ENCODE measurements around the gene BAZ2B. TPM values are rescaled to one million over a fixed set of nuclear protein-coding genes. Genes with fewer than 3 reads are reported as not detected.

Gene BAZ2B
- total RNA-seq, 1 experiment from 2014 or later = 54.9 TPM

- H2BK120ac ChIP-seq (ENCODE audit: low read depth, low read length, poor library complexity, severe bottlenecking) = no peak overlapping the region
- H4K20me1 ChIP-seq (ENCODE audit: control insufficient read depth, insufficient read depth, insufficient read length) = no peaks in the 10 kb centered on the region
- no peak overlapping the region for H4K8ac ChIP-seq (replicated peaks; ENCODE audit: insufficient read length, low read depth, low read length)
- H3K27ac ChIP-seq (ENCODE audit: insufficient read length, low read depth, low read length) = no peak overlapping the region
- no peak overlapping the region for H2BK12ac ChIP-seq (ENCODE audit: insufficient read length, low read depth, low read length)
- no peak overlapping the region for H4K91ac ChIP-seq (ENCODE audit: insufficient read length, low read depth, low read length)
- no peaks in the 10 kb centered on the region for H3K27me3 Mint-ChIP-seq (ENCODE audit: low read depth)
- H3K27ac Mint-ChIP-seq = no peak overlapping the region
- H3T11ph ChIP-seq (ENCODE audit: low read length) = no peak overlapping the region
- H3K4me1 ChIP-seq (ENCODE audit: insufficient read depth, low read length) = no peaks in the 10 kb centered on the region
- DNase-seq = no peak
- H2BK20ac ChIP-seq (ENCODE audit: low read depth, low read length, poor library complexity, severe bottlenecking) = no peak overlapping the region
- H3K56ac ChIP-seq (ENCODE audit: insufficient read length, low read depth, low read length) = no peak overlapping the region
- H3K18ac ChIP-seq (ENCODE audit: insufficient read length, low read depth, low read length) = no peak overlapping the region
- no peaks in the 10 kb centered on the region for H3K9me3 ChIP-seq (ENCODE audit: control insufficient read depth, low read depth, low read length)
- no peak overlapping the region for H3K4ac ChIP-seq (ENCODE audit: low read depth, low read length)
- H3K79me1 ChIP-seq (ENCODE audit: insufficient read depth, low read depth, low read length, poor library complexity, severe bottlenecking) = no peaks in the 10 kb centered on the region
- no peaks in the 10 kb centered on the region for H3K23me2 ChIP-seq (ENCODE audit: insufficient read length, low read depth, low read length, poor library complexity, severe bottlenecking)
- H3K4me1 Mint-ChIP-seq = peaks cover 0 to 2% of the 10 kb centered on the region in 2 experiments; a peak in 1 of 4 replicates
- H3K9ac ChIP-seq (ENCODE audit: extremely low read depth, insufficient read length, low read length) = no peak overlapping the region
- no peak overlapping the region for H2BK5ac ChIP-seq (ENCODE audit: insufficient read length, low read length)
- H2BK15ac ChIP-seq (ENCODE audit: low read depth, low read length) = no peak overlapping the region
- H4K5ac ChIP-seq (ENCODE audit: insufficient read length, low read depth, low read length) = no peak overlapping the region
- TF ChIP-seq, protein P1, sequence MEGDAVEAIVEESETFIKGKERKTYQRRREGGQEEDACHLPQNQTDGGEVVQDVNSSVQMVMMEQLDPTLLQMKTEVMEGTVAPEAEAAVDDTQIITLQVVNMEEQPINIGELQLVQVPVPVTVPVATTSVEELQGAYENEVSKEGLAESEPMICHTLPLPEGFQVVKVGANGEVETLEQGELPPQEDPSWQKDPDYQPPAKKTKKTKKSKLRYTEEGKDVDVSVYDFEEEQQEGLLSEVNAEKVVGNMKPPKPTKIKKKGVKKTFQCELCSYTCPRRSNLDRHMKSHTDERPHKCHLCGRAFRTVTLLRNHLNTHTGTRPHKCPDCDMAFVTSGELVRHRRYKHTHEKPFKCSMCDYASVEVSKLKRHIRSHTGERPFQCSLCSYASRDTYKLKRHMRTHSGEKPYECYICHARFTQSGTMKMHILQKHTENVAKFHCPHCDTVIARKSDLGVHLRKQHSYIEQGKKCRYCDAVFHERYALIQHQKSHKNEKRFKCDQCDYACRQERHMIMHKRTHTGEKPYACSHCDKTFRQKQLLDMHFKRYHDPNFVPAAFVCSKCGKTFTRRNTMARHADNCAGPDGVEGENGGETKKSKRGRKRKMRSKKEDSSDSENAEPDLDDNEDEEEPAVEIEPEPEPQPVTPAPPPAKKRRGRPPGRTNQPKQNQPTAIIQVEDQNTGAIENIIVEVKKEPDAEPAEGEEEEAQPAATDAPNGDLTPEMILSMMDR (conservative IDR thresholded peaks at IDR 0.05) = no peak
- no peaks in the 10 kb centered on the region for H3K9me3 Mint-ChIP-seq
- no peaks in the 10 kb centered on the region for H3K27me3 ChIP-seq (ENCODE audit: insufficient read depth, low read length)
- no peak overlapping the region for H2AFZ ChIP-seq (ENCODE audit: low read length)
- no peak overlapping the region for H3K4me3 Mint-ChIP-seq
- no peak overlapping the region for H3K4me2 ChIP-seq (ENCODE audit: insufficient read depth, insufficient read length, low read length)
- no peak overlapping the region for H3K23ac ChIP-seq (ENCODE audit: insufficient read length, low read depth, low read length)
- peaks cover 0 to 24% (median 16%) of the 10 kb centered on the region in 3 experiments; a peak in 5 of 7 replicates for H3K36me3 Mint-ChIP-seq (ENCODE audit: insufficient read depth in 1 of 3, low read depth in 3 of 3)
- H2AK5ac ChIP-seq (ENCODE audit: insufficient read length, low read length) = no peak overlapping the region
- H3K14ac ChIP-seq (ENCODE audit: insufficient read depth, low read length) = no peak overlapping the region
- H3K79me2 ChIP-seq (ENCODE audit: insufficient read depth, low read length) = no peaks in the 10 kb centered on the region
Measured at GRCh38 chr2:159322419-159322818, 293.9 kb downstream of the BAZ2B start.

Measured in H9 (cell line).